DMS153 treated with DMSO at 0.1 percent for 48 hours (cell line): ENCODE results near the gene SPIB.
"Not testable (repeated sequence)": the region's sequence is repeated elsewhere in the genome, so short reads cannot be mapped to it uniquely, and the experiment has no call there.

Source experiments
- DNase-seq: peaks from one replicate; lab custom pipeline; 2025; ENCODE audit not compliant: unreplicated experiment; lab: John Stamatoyannopoulos, UW

The SPIB gene

DNA sequence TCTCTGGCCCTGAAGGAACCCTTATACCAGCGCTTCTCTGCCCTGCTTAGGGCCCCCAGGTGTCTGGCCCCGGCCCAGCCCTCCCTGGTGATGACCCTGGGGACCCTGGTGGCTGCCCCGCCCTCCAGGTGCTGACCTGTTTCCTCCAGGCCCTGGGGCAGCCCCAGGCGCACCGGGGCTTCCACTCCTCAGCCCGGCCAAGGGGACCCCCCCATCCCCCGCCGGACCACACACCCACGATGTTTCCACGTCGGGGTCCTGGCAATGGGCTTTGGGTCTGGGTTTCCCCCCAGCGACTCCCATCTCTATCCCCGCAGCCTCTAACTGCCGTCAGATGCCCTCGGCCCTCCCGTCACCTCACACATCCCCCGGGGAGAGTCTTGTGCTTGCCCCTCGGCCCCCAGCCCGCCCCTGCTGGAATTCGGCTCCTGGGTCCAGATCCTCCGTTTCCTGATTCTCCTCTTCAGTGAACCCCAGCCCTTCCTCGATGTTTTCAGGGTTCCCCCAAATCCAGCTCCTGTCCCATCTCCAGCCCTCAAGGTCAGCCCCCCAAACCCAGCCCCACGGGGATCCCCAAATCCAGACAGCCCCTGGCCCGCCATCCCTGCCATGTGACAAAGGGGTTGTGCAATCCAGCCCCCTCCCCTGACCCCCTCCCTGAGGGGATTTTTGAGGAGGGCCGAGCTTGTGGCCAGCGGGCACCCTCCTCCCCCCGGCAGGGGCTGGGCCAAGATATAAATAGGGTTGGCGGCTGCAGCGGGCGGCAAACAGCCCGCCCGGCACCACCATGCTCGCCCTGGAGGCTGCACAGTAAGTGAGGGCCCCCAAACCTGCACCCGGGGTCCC, at the start of gene SPIB:
Gene SPIB, plus strand, starts transcription at position 763 of the 846 bp plus-strand sequence. Its CDS starts 25 bp downstream, at position 788.
- no peak for DNase-seq

DNA sequence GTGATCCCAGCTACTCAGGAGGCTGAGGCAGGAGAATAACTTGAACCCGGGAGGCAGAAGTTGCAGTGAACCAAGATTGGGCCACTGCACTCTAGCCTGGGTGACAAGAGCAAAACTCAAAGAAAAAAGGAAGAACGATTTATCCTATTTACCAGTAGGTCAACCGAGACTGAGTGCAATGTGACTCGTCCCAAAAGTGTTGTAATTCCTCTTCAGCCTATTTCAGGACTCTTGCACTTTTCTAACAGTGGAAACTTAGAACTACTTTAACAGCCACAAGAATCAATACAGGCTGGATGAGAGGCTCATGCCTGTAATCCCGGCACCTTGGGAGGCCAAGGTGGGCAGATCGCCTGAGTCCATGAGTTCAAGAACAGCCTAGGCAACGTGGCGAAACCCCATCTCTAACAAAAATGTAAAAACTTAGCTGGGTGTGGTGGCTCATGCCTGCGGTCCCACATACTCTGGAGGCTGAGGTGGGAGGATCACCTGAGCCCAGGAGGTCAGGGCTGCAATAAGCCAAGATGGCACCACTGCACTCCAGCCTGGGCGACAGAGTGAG, 46.7 kb upstream of the SPIB start:
- DNase-seq: no peak

DNA sequence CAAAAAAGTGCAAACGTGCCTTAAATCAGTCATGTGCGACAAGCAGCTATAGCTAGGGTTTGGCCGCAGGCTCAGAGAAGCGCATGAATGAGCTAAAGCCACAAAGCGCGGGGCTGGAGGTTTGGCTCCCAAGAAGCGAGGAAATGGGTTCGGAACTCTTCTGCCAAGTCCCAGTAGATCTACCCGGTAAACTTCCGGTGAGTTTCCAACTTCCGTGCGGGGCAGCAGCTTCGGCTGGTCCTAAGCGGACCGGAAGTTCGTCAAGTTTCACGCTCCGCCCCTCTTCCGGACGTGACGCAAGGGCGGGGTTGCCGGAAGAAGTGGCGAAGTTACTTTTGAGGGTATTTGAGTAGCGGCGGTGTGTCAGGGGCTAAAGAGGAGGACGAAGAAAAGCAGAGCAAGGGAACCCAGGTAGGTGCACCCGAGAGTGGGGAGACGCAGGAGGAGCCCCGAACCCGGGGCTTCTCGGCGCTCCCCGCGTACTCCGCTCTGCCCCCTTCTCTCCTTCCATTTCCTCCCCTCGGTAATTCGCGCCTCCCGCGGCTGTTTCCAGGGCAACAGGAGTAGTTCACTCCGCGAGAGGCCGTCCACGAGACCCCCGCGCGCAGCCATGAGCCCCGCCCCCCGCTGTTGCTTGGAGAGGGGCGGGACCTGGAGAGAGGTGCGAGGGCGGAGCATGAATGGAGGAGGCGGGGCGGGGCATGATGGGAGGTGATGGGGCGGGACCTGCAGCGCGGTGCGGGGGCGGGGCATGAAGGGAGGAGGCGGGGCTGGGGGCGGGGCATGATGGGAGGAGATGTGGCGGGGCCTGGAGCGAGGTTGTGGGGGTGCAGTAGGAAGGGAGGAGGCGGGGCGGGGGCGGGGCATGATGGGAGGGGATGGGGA, 42.3 kb upstream of the SPIB start, which contains the start of gene NR1H2:
Gene NR1H2, plus strand, starts transcription at position 292 of the 885 bp plus-strand sequence. CDS start 1,149 bp downstream, outside the sequence.
- DNase-seq: peak; percentile 90

DNA sequence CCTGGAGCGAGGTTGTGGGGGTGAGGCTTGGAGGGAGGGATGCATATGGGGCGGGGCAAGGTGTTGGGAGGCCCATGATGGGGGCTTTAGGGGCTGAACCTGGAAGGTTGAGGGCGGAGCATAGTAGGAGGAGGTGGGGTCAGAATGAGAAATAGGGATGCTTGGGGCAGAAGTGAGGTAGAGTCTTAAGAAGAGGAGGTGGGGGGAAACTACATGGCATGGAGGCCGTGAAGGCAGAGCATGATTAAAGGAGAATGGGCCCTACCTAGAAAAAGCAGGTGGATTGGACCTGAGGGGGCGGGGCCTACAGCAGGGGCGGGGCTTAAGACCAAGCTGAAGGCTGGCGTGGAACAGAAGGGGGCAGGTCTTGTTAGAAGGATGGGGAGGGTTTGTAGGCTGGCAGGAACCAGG, 41.7 kb upstream of the SPIB start:
- DNase-seq: peak; percentile 32

DNA sequence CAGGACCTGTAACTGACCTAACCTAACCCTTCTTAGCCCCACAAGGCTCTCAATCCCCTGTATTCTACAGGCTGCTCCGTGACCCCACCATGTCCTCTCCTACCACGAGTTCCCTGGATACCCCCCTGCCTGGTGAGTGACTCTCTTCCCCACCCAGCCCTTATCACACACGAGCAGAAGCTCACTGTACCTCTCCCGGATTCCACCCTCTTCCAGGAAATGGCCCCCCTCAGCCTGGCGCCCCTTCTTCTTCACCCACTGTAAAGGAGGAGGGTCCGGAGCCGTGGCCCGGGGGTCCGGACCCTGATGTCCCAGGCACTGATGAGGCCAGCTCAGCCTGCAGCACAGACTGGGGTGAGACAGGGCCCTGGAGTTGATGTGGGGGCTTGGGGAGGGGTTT, 41.2 kb upstream of the SPIB start:
- no peak for DNase-seq

DNA sequence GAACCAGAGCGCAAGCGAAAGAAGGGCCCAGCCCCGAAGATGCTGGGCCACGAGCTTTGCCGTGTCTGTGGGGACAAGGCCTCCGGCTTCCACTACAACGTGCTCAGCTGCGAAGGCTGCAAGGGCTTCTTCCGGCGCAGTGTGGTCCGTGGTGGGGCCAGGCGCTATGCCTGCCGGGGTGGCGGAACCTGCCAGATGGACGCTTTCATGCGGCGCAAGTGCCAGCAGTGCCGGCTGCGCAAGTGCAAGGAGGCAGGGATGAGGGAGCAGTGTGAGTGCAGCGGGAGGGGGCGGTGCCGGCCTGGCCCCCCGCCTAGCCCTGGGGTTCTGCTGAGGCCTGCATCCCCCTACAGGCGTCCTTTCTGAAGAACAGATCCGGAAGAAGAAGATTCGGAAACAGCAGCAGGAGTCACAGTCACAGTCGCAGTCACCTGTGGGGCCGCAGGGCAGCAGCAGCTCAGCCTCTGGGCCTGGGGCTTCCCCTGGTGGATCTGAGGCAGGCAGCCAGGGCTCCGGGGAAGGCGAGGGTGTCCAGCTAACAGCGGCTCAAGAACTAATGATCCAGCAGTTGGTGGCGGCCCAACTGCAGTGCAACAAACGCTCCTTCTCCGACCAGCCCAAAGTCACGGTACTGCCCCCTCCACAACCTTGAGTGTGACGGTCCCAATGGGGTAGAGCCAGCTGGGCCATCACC, 40.4 kb upstream of the SPIB start:
- no peak for DNase-seq

DNA sequence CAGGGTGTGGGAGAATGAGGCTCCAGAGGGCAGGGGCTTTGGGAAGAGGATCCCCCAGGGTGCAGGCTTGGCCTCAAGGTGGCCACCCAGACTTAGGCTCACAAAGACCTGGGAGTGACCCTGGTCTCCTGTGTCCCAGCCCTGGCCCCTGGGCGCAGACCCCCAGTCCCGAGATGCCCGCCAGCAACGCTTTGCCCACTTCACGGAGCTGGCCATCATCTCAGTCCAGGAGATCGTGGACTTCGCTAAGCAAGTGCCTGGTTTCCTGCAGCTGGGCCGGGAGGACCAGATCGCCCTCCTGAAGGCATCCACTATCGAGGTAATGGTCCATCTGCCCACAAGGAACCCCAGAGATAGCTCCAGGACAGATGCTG, 39.9 kb upstream of the SPIB start:
- no peak for DNase-seq

DNA sequence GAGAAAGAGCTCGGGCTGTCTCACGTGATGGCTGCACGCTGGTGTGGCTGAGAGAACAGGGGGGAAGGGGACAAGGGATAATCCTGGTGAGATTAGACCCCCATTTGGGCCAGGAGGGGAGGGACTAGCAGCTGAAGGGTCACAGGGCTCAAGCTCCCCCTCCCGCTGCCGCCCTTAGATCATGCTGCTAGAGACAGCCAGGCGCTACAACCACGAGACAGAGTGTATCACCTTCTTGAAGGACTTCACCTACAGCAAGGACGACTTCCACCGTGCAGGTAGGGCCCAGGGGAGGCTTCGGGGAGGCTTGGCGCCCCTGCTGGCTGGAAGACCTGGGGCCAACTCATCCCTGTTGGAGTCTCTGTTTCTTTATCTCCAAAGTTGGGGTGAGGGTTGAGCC, 39.1 kb upstream of the SPIB start:
- DNase-seq: no peak

DNA sequence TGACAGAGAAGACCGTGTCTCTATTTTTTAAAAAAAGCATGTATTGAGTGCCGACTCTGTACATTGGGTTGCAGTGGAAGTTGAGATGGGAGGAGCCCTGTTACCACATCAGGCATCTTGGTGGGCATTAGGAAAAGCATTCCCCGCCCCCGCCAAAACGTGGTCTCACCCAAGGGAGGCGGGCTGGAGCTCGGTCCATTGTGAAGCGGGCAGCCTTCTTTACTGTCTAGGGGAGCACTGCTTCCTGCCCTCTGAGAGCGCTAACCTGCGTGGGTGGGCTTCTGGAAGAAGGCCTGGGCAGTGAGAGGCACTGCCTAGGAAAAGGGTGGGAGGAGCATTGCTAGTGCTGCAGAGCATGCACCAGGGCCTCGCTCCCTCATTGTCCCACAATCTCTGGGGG, 38.6 kb upstream of the SPIB start:
- DNase-seq: no peak

DNA sequence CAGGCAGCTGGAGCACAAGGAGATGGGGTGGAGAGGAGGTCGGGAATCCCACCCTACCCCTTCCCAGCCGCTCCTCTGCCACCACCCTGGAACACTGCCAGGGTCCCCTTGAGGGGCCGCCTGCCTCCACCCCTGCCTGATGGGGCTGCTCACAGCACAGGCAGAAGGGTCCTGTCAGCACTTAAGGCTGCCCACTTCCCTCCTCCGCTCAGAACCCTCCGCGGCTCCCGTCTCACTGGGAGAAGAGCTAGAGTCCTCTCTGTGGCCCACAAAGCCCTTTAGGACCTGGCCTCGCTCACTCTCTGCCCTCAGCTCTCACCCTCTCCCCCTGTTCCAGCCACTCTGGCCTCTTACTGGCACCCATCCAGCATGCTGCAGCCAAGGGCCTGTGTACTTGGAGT, 38.0 kb upstream of the SPIB start:
- no peak for DNase-seq

DNA sequence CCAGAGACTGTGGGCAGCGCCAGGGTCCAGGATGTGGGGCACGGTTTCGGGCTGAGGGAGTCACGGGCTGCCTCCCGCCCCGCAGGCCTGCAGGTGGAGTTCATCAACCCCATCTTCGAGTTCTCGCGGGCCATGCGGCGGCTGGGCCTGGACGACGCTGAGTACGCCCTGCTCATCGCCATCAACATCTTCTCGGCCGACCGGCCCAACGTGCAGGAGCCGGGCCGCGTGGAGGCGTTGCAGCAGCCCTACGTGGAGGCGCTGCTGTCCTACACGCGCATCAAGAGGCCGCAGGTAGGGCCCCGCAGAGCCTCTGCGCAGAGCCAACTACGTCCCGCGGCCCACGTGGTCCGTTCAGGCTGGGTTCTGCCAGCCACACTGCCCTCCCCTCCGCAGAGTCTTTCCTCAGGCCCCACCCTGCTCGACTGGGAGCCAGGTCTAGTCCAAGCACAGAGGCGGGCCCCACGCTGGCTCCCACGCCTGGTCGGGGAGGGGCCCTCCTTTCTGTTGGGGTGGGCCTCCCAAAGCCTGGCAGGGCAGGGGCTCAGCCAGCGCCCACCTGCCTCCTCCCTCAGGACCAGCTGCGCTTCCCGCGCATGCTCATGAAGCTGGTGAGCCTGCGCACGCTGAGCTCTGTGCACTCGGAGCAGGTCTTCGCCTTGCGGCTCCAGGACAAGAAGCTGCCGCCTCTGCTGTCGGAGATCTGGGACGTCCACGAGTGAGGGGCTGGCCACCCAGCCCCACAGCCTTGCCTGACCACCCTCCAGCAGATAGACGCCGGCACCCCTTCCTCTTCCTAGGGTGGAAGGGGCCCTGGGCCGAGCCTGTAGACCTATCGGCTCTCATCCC, 36.6 kb upstream of the SPIB start:
- DNase-seq: no peak

DNA sequence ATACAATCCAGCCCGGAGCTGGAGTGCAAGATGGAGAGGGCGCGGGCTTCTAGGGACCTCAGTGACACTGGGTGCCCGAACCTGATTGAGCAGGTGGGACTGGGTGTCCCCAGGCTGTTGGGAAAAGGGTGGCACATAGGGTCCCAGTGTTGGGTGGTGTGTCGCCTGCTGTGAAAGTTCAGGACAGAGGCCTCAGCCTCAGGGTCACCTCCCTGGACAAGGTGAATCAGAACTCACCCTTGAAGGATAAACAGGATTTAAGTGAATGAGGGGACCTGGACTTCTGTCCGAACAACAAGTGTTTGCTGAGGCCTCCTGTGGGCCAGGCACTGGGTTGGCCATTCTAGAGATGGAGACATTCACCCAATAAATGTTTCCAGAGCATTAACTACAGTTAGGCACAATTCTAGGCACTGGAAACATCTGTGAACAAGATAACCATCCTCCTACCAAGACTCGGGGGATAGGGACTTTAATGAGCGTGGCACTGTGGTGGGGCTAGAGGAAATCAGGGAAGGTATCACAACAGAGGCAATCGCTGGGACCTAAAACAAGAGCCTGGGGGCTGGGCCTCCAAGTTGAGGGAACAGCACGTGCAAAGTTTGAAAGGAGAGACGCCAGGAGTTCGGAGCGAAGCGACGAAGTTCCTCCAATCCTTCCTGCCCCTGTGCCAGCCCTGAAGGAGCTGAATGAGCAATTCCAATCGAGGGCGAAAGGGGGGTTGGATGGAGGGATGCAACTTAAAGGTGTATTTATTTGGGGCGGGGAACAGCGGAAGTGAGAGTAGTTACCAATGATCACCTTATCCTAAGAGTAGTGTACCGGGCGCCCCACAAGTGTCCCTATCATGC, 35.5 kb upstream of the SPIB start:
- no peak for DNase-seq

DNA sequence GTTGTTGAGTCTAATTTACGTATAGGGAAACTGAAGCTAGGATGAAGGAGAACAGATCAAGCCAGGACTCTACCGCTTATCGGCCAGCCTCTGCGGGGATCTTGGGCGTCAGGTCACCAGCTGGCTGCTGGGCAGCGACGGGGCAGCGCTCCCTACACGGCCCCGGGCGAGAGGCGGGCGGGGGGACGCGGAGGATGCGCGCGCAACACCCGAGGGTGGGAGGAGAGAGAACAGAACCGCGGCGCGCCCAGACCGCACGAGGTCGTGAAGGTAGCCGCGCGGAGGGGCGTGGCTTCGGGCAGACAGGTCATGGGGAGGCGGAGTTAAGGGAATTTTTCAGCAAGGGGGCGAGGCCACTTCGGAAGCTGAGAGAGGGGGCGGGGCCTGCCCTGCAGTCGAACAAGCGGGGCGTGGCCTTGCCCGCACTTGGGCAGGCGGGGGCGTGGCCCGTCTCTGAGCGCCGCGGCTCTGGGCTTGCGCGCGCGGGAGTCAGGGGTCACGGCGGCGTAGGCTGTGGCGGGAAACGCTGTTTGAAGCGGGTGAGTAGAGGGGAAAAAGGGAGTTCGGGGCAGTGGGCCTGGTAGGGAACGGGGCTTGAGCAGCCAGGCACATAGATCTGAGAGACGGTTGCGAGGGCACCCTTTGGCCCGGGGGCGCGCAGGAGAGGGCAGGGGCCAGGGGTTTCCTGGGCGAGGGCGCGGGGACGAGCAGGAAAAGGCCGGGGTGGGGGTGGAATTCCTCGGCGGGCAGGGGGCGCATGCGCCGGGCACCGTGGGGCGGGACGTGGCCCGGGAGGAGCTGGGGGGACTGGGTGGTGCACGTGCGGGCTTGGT, 34.7 kb upstream of the SPIB start, which contains the start of gene POLD1:
Gene POLD1, plus strand, starts transcription at position 496 of the 833 bp plus-strand sequence. CDS start 14,505 bp downstream, outside the sequence.
- peak; percentile 98 for DNase-seq

DNA sequence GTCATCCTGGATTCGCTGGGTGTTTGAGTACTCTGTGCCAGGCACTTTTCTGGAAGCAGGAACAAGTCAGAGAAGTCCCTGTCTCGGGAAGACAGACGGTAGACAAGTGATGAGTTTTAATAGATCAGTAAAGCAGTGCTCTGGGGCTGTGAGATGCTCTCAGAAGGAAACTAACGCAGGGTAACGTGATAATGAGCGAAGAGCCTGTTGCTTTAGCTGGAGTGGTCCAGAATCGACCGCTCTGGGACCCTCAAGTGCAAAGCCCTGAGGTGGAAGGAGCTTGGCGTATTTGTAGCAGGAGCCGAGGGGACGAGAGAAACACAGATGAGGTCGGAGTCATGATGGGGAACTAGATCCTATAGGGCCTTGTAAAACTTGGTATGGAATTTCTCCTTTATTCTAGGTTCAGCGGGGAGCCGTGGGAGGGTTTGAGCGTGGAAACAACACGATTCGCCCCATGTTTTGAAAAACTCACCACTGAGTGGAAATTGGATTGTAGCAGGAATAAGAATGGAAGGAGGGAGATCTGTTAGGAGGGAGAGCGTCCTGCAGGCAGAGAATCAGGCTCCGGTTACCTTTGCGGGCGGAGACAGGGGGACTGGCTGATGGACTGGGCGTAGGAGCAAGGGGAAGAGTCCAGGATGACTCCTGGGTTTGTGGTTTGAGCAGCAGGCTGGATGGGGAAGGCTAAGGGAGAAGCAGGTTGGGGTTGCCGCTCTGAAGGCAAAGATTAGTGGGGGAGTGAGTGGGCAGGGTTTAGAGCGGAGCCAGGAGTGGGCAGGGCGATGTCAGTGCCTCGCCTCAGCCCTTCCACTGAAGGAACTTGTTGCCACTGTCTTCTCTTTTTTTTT, 33.8 kb upstream of the SPIB start:
- no peak for DNase-seq

DNA sequence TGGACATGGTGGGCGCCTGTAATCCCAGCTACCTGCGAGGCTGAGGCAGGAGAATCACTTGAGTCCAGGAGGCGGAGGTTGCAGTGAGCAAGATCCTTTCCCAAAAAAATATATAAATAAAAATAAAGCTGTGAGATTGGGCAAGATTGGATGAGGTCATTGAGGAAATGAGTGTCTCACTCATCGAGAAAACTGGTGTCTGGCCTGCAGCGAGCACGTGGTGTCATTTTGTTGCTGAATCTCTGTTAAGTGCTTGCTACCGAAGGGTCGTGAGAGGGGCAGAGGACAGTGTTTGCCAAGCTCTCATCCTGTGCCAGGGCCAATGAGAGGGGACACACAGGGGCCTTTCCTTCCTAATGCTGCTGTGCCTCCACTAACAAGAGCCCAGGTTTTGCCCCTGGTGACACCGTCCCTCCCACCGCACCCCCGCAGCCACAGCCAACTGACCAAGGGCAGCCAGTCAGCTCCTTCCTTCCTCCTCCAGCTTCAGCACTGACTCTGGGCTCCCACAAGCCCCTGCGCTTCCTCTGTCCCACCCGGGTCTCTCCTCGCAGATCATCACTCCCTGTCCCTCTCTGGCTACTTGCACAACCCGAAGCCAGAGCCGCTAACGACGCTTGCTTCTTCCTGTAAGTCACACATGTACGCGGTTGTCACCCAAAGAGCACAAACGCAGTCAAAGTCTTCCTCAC, 31.4 kb upstream of the SPIB start:
- no peak for DNase-seq

DNA sequence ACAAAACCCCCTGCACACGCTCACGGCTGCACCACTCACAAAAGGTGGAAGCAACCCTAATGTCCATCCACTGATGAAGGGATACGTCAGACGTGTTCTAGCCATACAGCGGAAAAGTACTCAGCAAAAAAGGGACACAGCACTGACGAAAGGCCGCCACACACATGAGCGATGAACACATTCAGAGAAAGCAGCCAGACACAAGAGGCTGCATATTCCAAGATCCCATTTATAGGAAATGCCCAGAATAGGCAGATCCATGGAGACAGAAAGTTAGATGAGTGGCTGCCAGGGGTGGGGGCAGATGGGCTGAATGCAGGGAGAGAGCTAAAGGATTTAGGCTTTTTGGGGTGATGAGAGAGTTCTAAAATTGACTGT, 30.9 kb upstream of the SPIB start:
- no peak for DNase-seq

DNA sequence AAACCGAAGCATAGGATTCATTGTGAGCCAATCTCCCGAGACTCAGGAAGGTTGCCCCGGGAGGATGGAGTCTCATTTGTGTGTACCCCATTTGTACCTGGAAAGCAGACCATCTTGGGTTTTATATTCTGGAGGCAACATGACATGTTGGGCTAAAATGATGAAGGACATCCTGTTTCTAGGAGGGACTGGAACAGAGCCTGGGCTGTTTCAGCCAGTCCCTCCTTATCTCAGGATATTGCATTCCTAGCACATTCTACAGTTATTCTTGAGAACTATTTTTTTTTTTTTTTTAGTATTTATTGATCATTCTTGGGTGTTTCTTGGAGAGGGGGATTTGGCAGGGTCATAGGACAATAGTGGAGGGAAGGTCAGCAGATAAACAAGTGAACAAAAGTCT, 28.4 kb upstream of the SPIB start:
- DNase-seq: not testable (repeated sequence)
